Right lobe of liver (tissue), 4 donors: ENCODE data around the gene UGT8.

Experiments
- POLR2A ChIP-seq: fragments of 450-650 bp; IDR thresholded peaks from one replicate; pipeline ENCODE4 v1.6.1; 2017; ENCODE audit warnings: antibody characterized with exemption, mild to moderate bottlenecking
- TF ChIP-seq, protein P1 (sequence below), 4 donors: fragments of 200-600 bp in 3 of 4; fragments of 450-650 bp in 1 of 4; IDR thresholded peaks; one replicate each; pipeline versions ENCODE4 v1.5.1 to v1.8.0; 2016 to 2022; ENCODE audit warnings: antibody characterized with exemption in 4 of 4, mild to moderate bottlenecking in 2 of 4
- donor health status: DM: no; HTN: no; CAD: no.
- donor health status: DM: no; HTN: no; CAD: no.
- donor health status: DM: no; HTN: yes; CAD: no.

GRCh38 chr4:114663083-114663482, 64.5 kb downstream of the UGT8 start:
- TF ChIP-seq, protein P1, sequence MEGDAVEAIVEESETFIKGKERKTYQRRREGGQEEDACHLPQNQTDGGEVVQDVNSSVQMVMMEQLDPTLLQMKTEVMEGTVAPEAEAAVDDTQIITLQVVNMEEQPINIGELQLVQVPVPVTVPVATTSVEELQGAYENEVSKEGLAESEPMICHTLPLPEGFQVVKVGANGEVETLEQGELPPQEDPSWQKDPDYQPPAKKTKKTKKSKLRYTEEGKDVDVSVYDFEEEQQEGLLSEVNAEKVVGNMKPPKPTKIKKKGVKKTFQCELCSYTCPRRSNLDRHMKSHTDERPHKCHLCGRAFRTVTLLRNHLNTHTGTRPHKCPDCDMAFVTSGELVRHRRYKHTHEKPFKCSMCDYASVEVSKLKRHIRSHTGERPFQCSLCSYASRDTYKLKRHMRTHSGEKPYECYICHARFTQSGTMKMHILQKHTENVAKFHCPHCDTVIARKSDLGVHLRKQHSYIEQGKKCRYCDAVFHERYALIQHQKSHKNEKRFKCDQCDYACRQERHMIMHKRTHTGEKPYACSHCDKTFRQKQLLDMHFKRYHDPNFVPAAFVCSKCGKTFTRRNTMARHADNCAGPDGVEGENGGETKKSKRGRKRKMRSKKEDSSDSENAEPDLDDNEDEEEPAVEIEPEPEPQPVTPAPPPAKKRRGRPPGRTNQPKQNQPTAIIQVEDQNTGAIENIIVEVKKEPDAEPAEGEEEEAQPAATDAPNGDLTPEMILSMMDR (IDR thresholded peaks at IDR 0.05): no peak
- no peak for TF ChIP-seq POLR2A
